Activated CD8-positive, alpha-beta T cell treated with anti-CD3 and anti-CD28 coated beads for 36 hours (primary cell): ENCODE data around the gene CDH13. TPM values are rescaled to one million over a fixed set of nuclear protein-coding genes. Genes with fewer than 3 reads are reported as not detected.

Source experiments
- ATAC-seq: fragments of 200-7000 bp; cut with Tn5 transposase; one replicate; pipeline ENCODE4 v1.10.0; 2021; ENCODE audit warnings: mild to moderate bottlenecking, moderate library complexity
- CTCF ChIA-PET: fragments of 350-600 bp; sonication (Branson Sonifier 250); formaldehyde crosslinking; loops from one replicate; lab custom pipeline; 2021; ENCODE audit warnings: antibody characterized with exemption; lab: Charles Lee
- POLR2A ChIA-PET: fragments of 350-600 bp; sonication (Branson Sonifier 250); formaldehyde crosslinking; loops from one replicate; lab custom pipeline; 2021; ENCODE audit warnings: antibody characterized with exemption; lab: Charles Lee
- DNase-seq: peaks from one replicate; pipeline ENCODE4 v3.0.0-alpha.2; 2020
- H3K27ac Mint-ChIP-seq: one replicate; pipeline ENCODE4 v1.8.0; 2021; ENCODE audit warnings: mild to moderate bottlenecking, mixed read lengths
- H3K27me3 Mint-ChIP-seq: one replicate; pipeline ENCODE4 v1.8.0; 2021; ENCODE audit warnings: mixed read lengths
- H3K36me3 Mint-ChIP-seq: one replicate; pipeline ENCODE4 v1.8.0; 2021; ENCODE audit warnings: low read depth, mixed read lengths
- H3K4me1 Mint-ChIP-seq: one replicate; pipeline ENCODE4 v1.8.0; 2021; ENCODE audit warnings: low read depth, mixed read lengths
- H3K4me3 Mint-ChIP-seq: one replicate; pipeline ENCODE4 v1.8.0; 2021; ENCODE audit warnings: mild to moderate bottlenecking, moderate library complexity, mixed read lengths
- H3K9me3 Mint-ChIP-seq: one replicate; pipeline ENCODE4 v1.8.0; 2021; ENCODE audit warnings: mixed read lengths
- CTCF ChIP-seq: fragments of 200-600 bp; IDR thresholded peaks from one replicate; pipeline ENCODE4 v1.8.0; 2022; ENCODE audit warnings: antibody characterized with exemption, mild to moderate bottlenecking
- intact Hi-C: fragments of 100-400 bp; cut with micrococcal nuclease; formaldehyde crosslinking; loops from one replicate; pipeline ENCODE4 v1.10.0; 2022
- total RNA-seq, 2 experiments: library from RNA; stranded (reverse); gene quantifications; one replicate each; pipeline ENCODE4 v1.2.3, GENCODE V29; 2021

CDH13 gene
- total RNA-seq, 2 experiments from 2014 or later, result not detected

GRCh38 chr16:82954224-82954929 is 327.6 kb downstream of the CDH13 start:
- no peak for ATAC-seq
- H3K4me1 Mint-ChIP-seq, result no peaks in the 10 kb centered on the region
- no peaks in the 10 kb centered on the region for H3K9me3 Mint-ChIP-seq
- H3K27me3 Mint-ChIP-seq, result no peaks in the 10 kb centered on the region
- no peak for TF ChIP-seq CTCF
- no peak for DNase-seq
- ChIA-PET CTCF (no interaction called here), POLR2A (no interaction called here)
- no peaks in the 10 kb centered on the region for H3K36me3 Mint-ChIP-seq
- H3K27ac Mint-ChIP-seq, result no peak overlapping the region
- no peak overlapping the region for H3K4me3 Mint-ChIP-seq
- intact Hi-C loops, result no loop called here

DNA sequence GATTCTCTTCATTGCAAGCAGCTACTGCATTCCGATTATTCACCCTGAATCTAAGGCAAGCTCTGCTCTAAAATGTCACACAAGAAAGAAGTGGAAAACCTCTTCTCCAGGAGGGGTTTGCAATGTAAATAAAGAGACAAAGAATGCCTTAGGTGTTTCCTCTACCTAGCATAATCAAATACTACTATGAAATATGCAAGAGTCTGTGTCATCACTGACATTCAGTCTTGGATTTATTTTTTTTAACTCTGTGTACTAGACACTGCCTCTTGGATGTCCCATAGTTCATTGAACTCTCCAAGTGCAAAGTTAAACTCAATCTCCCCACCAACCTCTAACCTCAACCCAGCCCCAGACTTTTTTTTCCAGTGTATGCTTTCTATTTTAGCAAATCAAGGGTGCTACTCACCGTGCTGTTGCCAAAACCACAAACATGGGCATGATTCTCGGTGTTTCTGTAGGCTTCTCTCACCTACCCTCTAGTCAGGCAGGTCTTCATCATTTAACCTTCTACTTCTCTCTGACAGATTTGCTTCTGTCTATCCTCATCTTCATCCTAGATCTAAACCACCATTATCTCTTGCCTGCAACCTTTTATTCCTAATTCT is 329.1 kb downstream of the CDH13 start:
- ATAC-seq, result peak; percentile 27

GRCh38 chr16:82957212-82957611 is 330.4 kb downstream of the CDH13 start:
- no peak for TF ChIP-seq CTCF
- Mint-ChIP-seq H3K4me3 (no peak overlapping the region), H3K9me3 (no peaks in the 10 kb centered on the region), H3K4me1 (no peaks in the 10 kb centered on the region), H3K27ac (no peak overlapping the region), H3K36me3 (no peaks in the 10 kb centered on the region), H3K27me3 (no peaks in the 10 kb centered on the region)
- ATAC-seq (no peak), DNase-seq (no peak)
- ChIA-PET POLR2A (interaction anchor here (0.6 kb wide), 1 partner anchor 1731 kb away, joined by 3 read pairs; no protein-coding TSS in a partner anchor), CTCF (no interaction called here)
- intact Hi-C loops, result no loop called here

More for the DNA sequence above, 329.1 kb downstream of the CDH13 start:
- intact Hi-C loops, result no loop called here
- no peaks in the 10 kb centered on the region for H3K27me3 Mint-ChIP-seq
- TF ChIP-seq CTCF, result no peak
- no peaks in the 10 kb centered on the region for H3K4me1 Mint-ChIP-seq
- H3K4me3 Mint-ChIP-seq, result no peak overlapping the region
- POLR2A ChIA-PET, result interaction anchor here (0.8 kb wide), 1 partner anchor 9 kb away, joined by 5 read pairs; no protein-coding TSS in a partner anchor
- DNase-seq, result peak; percentile 4
- no peak overlapping the region for H3K27ac Mint-ChIP-seq
- CTCF ChIA-PET, result no interaction called here
- H3K9me3 Mint-ChIP-seq, result no peaks in the 10 kb centered on the region
- no peaks in the 10 kb centered on the region for H3K36me3 Mint-ChIP-seq

DNA sequence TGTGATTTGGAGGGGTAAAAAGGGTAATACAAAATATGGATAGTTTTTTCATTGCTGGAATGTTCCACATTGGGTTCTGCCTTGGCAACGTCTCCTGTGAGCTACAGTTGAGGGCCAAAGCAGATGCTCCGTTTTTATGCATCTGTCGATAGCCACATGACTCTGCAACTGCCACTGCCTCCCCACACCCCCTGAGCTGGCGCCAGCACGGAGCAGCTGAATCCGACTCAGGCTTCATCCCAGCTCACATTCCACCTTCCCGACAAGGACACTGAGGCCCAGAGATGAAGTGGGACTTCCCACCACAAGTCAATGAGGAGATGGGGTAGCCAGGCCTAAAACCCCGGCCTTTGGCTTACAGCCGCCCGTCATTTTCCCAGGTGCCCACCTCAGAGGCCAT is 334.1 kb downstream of the CDH13 start:
- DNase-seq, result no peak
- intact Hi-C loops, result no loop called here
- no peak overlapping the region for H3K27ac Mint-ChIP-seq
- no peaks in the 10 kb centered on the region for H3K4me1 Mint-ChIP-seq
- POLR2A ChIA-PET, result no interaction called here
- no peaks in the 10 kb centered on the region for H3K9me3 Mint-ChIP-seq
- CTCF ChIA-PET, result no interaction called here
- TF ChIP-seq CTCF, result no peak
- no peak for ATAC-seq
- no peaks in the 10 kb centered on the region for H3K27me3 Mint-ChIP-seq
- no peaks in the 10 kb centered on the region for H3K36me3 Mint-ChIP-seq
- H3K4me3 Mint-ChIP-seq, result no peak overlapping the region

DNA sequence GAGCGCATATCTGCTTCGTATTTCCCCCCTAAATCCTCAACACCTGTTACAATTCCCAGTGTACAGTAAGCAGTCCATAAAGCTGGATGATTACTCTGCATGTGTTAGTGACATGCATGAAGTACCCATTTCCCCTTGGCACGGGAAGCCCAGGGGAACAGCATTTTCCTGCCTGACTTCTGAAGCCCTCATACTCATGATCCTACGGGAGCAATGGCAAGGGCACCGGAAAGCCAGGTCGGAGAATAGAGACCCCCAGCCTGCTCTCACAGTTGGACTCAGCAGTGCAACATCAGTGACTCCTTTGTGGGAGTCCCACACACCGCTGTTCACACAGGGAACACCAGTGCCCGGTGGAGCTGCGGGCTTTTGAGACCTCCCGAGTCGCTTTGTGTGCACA is 336.9 kb downstream of the CDH13 start:
- CTCF ChIA-PET, result no interaction called here

More for the DNA sequence above, 336.9 kb downstream of the CDH13 start:
- H3K4me3 Mint-ChIP-seq, result no peak overlapping the region
- POLR2A ChIA-PET, result no interaction called here
- no peaks in the 10 kb centered on the region for H3K27me3 Mint-ChIP-seq
- intact Hi-C loops, result no loop called here
- no peak overlapping the region for H3K27ac Mint-ChIP-seq
- no peaks in the 10 kb centered on the region for H3K4me1 Mint-ChIP-seq
- TF ChIP-seq CTCF, result no peak
- H3K36me3 Mint-ChIP-seq, result no peaks in the 10 kb centered on the region
- no peak for ATAC-seq
- no peak for DNase-seq
- H3K9me3 Mint-ChIP-seq, result no peaks in the 10 kb centered on the region
